Measurements from ENCODE around the gene ZSCAN22.
"Not testable (repeated sequence)": the region's sequence is repeated elsewhere in the genome, so short reads cannot be mapped to it uniquely, and the experiment has no call there.

ZSCAN22 gene

GRCh38 chr19:58368561-58369360 lies 42.0 kb downstream of the ZSCAN22 start:
- DNase-seq (ENCODE audit: low read depth in 2 of 3, low spot score in 1 of 3): no peak

GRCh38 chr19:58372311-58373133 lies 45.7 kb downstream of the ZSCAN22 start:
- no peak for DNase-seq (ENCODE audit: low read depth in 2 of 3, low spot score in 1 of 3)

GRCh38 chr19:58374200-58374599 lies 47.4 kb downstream of the ZSCAN22 start:
- no peak for DNase-seq (ENCODE audit: low read depth in 2 of 3, low spot score in 1 of 3)

GRCh38 chr19:58376724-58377123 lies 49.9 kb downstream of the ZSCAN22 start:
- not testable (repeated sequence) for DNase-seq (ENCODE audit: low read depth in 2 of 3, low spot score in 1 of 3)

- no peak for DNase-seq (ENCODE audit: low read depth in 2 of 3, low spot score in 1 of 3)
Measured at GRCh38 chr19:58379246-58379645, 52.5 kb downstream of the ZSCAN22 start.

- DNase-seq (ENCODE audit: low read depth in 2 of 3, low spot score in 1 of 3): no peak
Measured at GRCh38 chr19:58380037-58380661, 53.4 kb downstream of the ZSCAN22 start.

GRCh38 chr19:58380662-58381459 lies 54.1 kb downstream of the ZSCAN22 start, which contains the start of gene ZNF837:
Gene ZNF837 (minus strand): TSS chr19:58381030. CDS start chr19:58369332, 11,698 bp downstream.
- peak; percentile 95 to 98 (median 96) for DNase-seq (ENCODE audit: low read depth in 2 of 3, low spot score in 1 of 3)

GRCh38 chr19:58381460-58382212 lies 54.8 kb downstream of the ZSCAN22 start:
- DNase-seq (ENCODE audit: low read depth in 2 of 3, low spot score in 1 of 3): no peak

- no peak for DNase-seq (ENCODE audit: low read depth in 2 of 3, low spot score in 1 of 3)
Measured at GRCh38 chr19:58382997-58383603, 56.3 kb downstream of the ZSCAN22 start.

- DNase-seq (ENCODE audit: low read depth in 2 of 3, low spot score in 1 of 3): no peak
Measured at GRCh38 chr19:58385313-58385890, 58.6 kb downstream of the ZSCAN22 start.

- DNase-seq (ENCODE audit: low read depth in 2 of 3, low spot score in 1 of 3): no peak
Measured at GRCh38 chr19:58385891-58386575, 59.2 kb downstream of the ZSCAN22 start.

GRCh38 chr19:58386576-58387337 lies 60.0 kb downstream of the ZSCAN22 start, which contains the start of gene RPS5:
Gene RPS5 (plus strand): TSS chr19:58387269. CDS start chr19:58388138, 869 bp downstream.
- DNase-seq (ENCODE audit: low read depth in 2 of 3, low spot score in 1 of 3): peak; percentile 91 to 95 (median 93)

GRCh38 chr19:58387338-58388174 lies 60.8 kb downstream of the ZSCAN22 start:
- DNase-seq (ENCODE audit: low read depth in 2 of 3, low spot score in 1 of 3): no peak

- DNase-seq (ENCODE audit: low read depth in 2 of 3, low spot score in 1 of 3): no peak
Measured at GRCh38 chr19:58388175-58388526, 61.4 kb downstream of the ZSCAN22 start.
